ENCODE measurements around the gene IGFN1. TPM values are rescaled to one million over a fixed set of nuclear protein-coding genes. Genes with fewer than 3 reads are reported as not detected.

Gene IGFN1
- total RNA-seq, 1 donor from 2014 or later = 7.9 TPM

- H3K9me3 Mint-ChIP-seq = no peaks in the 10 kb centered on the region
- peaks cover 36% of the 10 kb centered on the region for H3K4me1 Mint-ChIP-seq (ENCODE audit: unreplicated experiment)
- H3K36me3 Mint-ChIP-seq = no peaks in the 10 kb centered on the region
- TF ChIP-seq, protein P1, sequence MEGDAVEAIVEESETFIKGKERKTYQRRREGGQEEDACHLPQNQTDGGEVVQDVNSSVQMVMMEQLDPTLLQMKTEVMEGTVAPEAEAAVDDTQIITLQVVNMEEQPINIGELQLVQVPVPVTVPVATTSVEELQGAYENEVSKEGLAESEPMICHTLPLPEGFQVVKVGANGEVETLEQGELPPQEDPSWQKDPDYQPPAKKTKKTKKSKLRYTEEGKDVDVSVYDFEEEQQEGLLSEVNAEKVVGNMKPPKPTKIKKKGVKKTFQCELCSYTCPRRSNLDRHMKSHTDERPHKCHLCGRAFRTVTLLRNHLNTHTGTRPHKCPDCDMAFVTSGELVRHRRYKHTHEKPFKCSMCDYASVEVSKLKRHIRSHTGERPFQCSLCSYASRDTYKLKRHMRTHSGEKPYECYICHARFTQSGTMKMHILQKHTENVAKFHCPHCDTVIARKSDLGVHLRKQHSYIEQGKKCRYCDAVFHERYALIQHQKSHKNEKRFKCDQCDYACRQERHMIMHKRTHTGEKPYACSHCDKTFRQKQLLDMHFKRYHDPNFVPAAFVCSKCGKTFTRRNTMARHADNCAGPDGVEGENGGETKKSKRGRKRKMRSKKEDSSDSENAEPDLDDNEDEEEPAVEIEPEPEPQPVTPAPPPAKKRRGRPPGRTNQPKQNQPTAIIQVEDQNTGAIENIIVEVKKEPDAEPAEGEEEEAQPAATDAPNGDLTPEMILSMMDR (conservative IDR thresholded peaks at IDR 0.05) = no peak
- peak overlapping the region; percentile 87 for H3K27ac Mint-ChIP-seq
- peak overlapping the region; percentile 55 for H3K4me3 Mint-ChIP-seq
- DNase-seq (ENCODE audit: extremely low spot score, unreplicated experiment) = no peak
- no peaks in the 10 kb centered on the region for H3K27me3 Mint-ChIP-seq
Observed at GRCh38 chr1:201172326-201172725, 18.3 kb upstream of the IGFN1 start.

- Mint-ChIP-seq H3K9me3 (no peaks in the 10 kb centered on the region), H3K4me1 (ENCODE audit: unreplicated experiment) (peaks cover 36% of the 10 kb centered on the region), H3K36me3 (peaks cover 3% of the 10 kb centered on the region), H3K27ac (peak overlapping the region; percentile 57), H3K27me3 (no peaks in the 10 kb centered on the region), H3K4me3 (peak overlapping the region; percentile 75)
- TF ChIP-seq, protein P1 (conservative IDR thresholded peaks at IDR 0.05) = no peak
- DNase-seq (ENCODE audit: extremely low spot score, unreplicated experiment) = no peak
Observed at GRCh38 chr1:201172999-201173610, 17.5 kb upstream of the IGFN1 start.

GRCh38 chr1:201173736-201174135, 16.9 kb upstream of the IGFN1 start:
- peaks cover 36% of the 10 kb centered on the region for H3K4me1 Mint-ChIP-seq (ENCODE audit: unreplicated experiment)

DNA sequence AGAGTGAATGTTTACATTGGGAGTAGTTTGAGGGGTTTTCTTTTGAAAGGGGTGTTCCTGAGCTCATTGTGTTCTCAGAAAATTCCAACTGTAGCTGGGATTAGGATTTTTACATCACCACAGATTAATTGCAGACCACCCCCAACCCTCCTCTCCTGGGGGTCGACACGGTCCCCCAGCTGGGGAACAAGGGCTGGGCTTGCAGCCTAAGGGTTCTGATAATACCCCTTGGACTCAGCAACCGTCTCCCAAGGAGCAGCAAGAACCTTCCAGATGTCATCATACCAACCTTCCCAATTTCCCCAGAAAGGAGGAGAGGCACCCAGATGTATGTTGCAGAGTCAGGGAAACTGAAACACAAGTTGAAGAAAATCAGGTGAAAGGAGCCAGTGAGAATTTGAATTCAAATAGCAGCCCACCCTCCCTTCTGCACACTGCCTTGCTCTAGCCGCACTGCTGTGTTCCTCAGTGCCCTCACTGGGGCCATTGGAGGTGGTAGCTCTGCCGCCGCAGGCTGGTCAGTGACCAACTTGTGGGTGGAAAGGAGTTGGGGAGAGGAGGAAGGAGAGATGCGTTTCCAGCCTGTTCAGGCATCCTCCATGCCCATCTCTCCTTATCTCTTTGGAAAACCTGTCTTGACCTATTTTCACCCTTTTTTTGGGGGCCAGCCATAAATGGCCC, 14.7 kb upstream of the IGFN1 start:
- TF ChIP-seq, protein P1 (conservative IDR thresholded peaks at IDR 0.05) = no peak
- H3K27ac Mint-ChIP-seq = no peak overlapping the region
- H3K4me1 Mint-ChIP-seq (ENCODE audit: unreplicated experiment) = peaks cover 23% of the 10 kb centered on the region
- DNase-seq (ENCODE audit: extremely low spot score, unreplicated experiment) = no peak
- H3K9me3 Mint-ChIP-seq = peaks cover 8% of the 10 kb centered on the region
- no peak overlapping the region for H3K4me3 Mint-ChIP-seq
- H3K27me3 Mint-ChIP-seq = peaks cover 8% of the 10 kb centered on the region
- H3K36me3 Mint-ChIP-seq = peaks cover 10% of the 10 kb centered on the region

More at GRCh38 chr1:201173736-201174135, 16.9 kb upstream of the IGFN1 start:
- peak overlapping the region; percentile 57 for H3K27ac Mint-ChIP-seq
- H3K4me3 Mint-ChIP-seq = no peak overlapping the region
- peaks cover 3% of the 10 kb centered on the region for H3K9me3 Mint-ChIP-seq
- H3K36me3 Mint-ChIP-seq = peaks cover 3% of the 10 kb centered on the region
- H3K27me3 Mint-ChIP-seq = no peaks in the 10 kb centered on the region
- TF ChIP-seq, protein P1 (conservative IDR thresholded peaks at IDR 0.05) = no peak
- DNase-seq (ENCODE audit: extremely low spot score, unreplicated experiment) = no peak

GRCh38 chr1:201176940-201177339, 13.7 kb upstream of the IGFN1 start:
- Mint-ChIP-seq H3K9me3 (peaks cover 8% of the 10 kb centered on the region), H3K27me3 (peaks cover 15% of the 10 kb centered on the region), H3K27ac (no peak overlapping the region), H3K4me1 (ENCODE audit: unreplicated experiment) (peaks cover 23% of the 10 kb centered on the region), H3K4me3 (no peak overlapping the region), H3K36me3 (peaks cover 10% of the 10 kb centered on the region)
- TF ChIP-seq, protein P1 (conservative IDR thresholded peaks at IDR 0.05) = no peak
- DNase-seq (ENCODE audit: extremely low spot score, unreplicated experiment) = no peak
